ENCODE measurements around the gene TMPRSS4. TPM values are rescaled to one million over a fixed set of nuclear protein-coding genes. Genes with fewer than 3 reads are reported as not detected.

The TMPRSS4 gene
- total RNA-seq, 1 experiment from 2014 or later: not detected

DNA sequence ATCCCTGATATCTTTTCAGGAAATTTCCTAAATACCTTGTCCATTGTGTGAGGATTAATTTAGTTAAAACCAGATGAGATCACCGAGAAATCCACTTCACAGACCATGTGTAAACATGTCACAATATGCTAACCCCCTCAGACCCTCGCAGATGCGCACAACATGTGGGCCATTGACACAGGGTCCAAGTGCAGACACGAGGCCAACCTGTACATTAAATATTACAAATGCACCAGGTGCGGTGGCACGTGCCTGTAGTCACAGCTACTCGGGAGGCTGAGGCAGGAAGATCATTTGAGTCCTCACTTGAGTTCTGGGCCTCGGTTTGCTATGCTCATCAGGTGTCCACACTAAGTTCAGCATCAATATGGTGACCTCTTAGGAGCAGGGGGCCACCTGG is 9.9 kb upstream of the TMPRSS4 start:
- H3K4me1 ChIP-seq (ENCODE audit: insufficient read depth, low read length): no peaks in the 10 kb centered on the region
- H3K27me3 ChIP-seq (ENCODE audit: insufficient read depth, low read length): no peaks in the 10 kb centered on the region
- H2BK12ac ChIP-seq (ENCODE audit: insufficient read length, low read depth, low read length): no peak overlapping the region
- no peaks in the 10 kb centered on the region for H3K9me3 Mint-ChIP-seq
- no peak overlapping the region for H2BK15ac ChIP-seq (ENCODE audit: low read depth, low read length)
- no peak for DNase-seq
- H3K18ac ChIP-seq (ENCODE audit: insufficient read length, low read depth, low read length): no peak overlapping the region
- H3K4me2 ChIP-seq (ENCODE audit: insufficient read depth, insufficient read length, low read length): no peak overlapping the region
- no peak overlapping the region for H2AK5ac ChIP-seq (ENCODE audit: insufficient read length, low read length)
- no peaks in the 10 kb centered on the region for H3K36me3 Mint-ChIP-seq (ENCODE audit: insufficient read depth in 1 of 3, low read depth in 3 of 3)
- TF ChIP-seq, protein P1, sequence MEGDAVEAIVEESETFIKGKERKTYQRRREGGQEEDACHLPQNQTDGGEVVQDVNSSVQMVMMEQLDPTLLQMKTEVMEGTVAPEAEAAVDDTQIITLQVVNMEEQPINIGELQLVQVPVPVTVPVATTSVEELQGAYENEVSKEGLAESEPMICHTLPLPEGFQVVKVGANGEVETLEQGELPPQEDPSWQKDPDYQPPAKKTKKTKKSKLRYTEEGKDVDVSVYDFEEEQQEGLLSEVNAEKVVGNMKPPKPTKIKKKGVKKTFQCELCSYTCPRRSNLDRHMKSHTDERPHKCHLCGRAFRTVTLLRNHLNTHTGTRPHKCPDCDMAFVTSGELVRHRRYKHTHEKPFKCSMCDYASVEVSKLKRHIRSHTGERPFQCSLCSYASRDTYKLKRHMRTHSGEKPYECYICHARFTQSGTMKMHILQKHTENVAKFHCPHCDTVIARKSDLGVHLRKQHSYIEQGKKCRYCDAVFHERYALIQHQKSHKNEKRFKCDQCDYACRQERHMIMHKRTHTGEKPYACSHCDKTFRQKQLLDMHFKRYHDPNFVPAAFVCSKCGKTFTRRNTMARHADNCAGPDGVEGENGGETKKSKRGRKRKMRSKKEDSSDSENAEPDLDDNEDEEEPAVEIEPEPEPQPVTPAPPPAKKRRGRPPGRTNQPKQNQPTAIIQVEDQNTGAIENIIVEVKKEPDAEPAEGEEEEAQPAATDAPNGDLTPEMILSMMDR (conservative IDR thresholded peaks at IDR 0.05): no peak
- no peak overlapping the region for H3K4ac ChIP-seq (ENCODE audit: low read depth, low read length)
- 0 out of 7 replicates have a peak overlapping the region, but pooled peaks of 1 of the 3 experiments have one; percentile 6 for H3K27ac Mint-ChIP-seq
- H3K4me3 Mint-ChIP-seq: no peak overlapping the region
- H3K79me1 ChIP-seq (ENCODE audit: insufficient read depth, low read depth, low read length, poor library complexity, severe bottlenecking): no peaks in the 10 kb centered on the region
- no peak overlapping the region for H2BK120ac ChIP-seq (ENCODE audit: low read depth, low read length, poor library complexity, severe bottlenecking)
- no peak overlapping the region for H2AFZ ChIP-seq (ENCODE audit: low read length)
- WGBS (ENCODE audit: extremely low coverage, insufficient read length, low lambda C conversion rate): no CpG with 5 or more reads among the region's 8 CpGs
- no peak overlapping the region for H2BK20ac ChIP-seq (ENCODE audit: low read depth, low read length, poor library complexity, severe bottlenecking)
- no peak overlapping the region for H3K9ac ChIP-seq (ENCODE audit: extremely low read depth, insufficient read length, low read length)
- H3T11ph ChIP-seq (ENCODE audit: low read length): no peak overlapping the region
- H2BK5ac ChIP-seq (ENCODE audit: insufficient read length, low read length): no peak overlapping the region
- H3K23ac ChIP-seq (ENCODE audit: insufficient read length, low read depth, low read length): no peak overlapping the region
- no peak overlapping the region for H3K27ac ChIP-seq (ENCODE audit: insufficient read length, low read depth, low read length)
- H3K27me3 Mint-ChIP-seq (ENCODE audit: low read depth): no peaks in the 10 kb centered on the region; the same call in 1 of the 2 replicates
- H3K23me2 ChIP-seq (ENCODE audit: insufficient read length, low read depth, low read length, poor library complexity, severe bottlenecking): no peaks in the 10 kb centered on the region
- H4K5ac ChIP-seq (ENCODE audit: insufficient read length, low read depth, low read length): no peak overlapping the region
- no peak overlapping the region for H3K56ac ChIP-seq (ENCODE audit: insufficient read length, low read depth, low read length)
- no peaks in the 10 kb centered on the region for H4K20me1 ChIP-seq (ENCODE audit: control insufficient read depth, insufficient read depth, insufficient read length)
- H3K79me2 ChIP-seq (ENCODE audit: insufficient read depth, low read length): no peaks in the 10 kb centered on the region
- H4K91ac ChIP-seq (ENCODE audit: insufficient read length, low read depth, low read length): no peak overlapping the region
- H3K9me3 ChIP-seq (ENCODE audit: control insufficient read depth, low read depth, low read length): no peaks in the 10 kb centered on the region
- H3K14ac ChIP-seq (ENCODE audit: insufficient read depth, low read length): no peak overlapping the region
- H4K8ac ChIP-seq (replicated peaks; ENCODE audit: insufficient read length, low read depth, low read length): no peak overlapping the region
- H3K4me1 Mint-ChIP-seq: peaks cover 19 to 39% of the 10 kb centered on the region in 2 experiments
